GM21390 (cell line): Measurements from ENCODE around the gene F12.
"Not testable (repeated sequence)": the region's sequence is repeated elsewhere in the genome, so short reads cannot be mapped to it uniquely, and the experiment has no call there.

Experiments used
- ATAC-seq: cut with Tn5 transposase; IDR thresholded peaks from one replicate; pipeline ENCODE4 v1.9.1; 2021; ENCODE audit not compliant: unreplicated experiment

The F12 gene

DNA sequence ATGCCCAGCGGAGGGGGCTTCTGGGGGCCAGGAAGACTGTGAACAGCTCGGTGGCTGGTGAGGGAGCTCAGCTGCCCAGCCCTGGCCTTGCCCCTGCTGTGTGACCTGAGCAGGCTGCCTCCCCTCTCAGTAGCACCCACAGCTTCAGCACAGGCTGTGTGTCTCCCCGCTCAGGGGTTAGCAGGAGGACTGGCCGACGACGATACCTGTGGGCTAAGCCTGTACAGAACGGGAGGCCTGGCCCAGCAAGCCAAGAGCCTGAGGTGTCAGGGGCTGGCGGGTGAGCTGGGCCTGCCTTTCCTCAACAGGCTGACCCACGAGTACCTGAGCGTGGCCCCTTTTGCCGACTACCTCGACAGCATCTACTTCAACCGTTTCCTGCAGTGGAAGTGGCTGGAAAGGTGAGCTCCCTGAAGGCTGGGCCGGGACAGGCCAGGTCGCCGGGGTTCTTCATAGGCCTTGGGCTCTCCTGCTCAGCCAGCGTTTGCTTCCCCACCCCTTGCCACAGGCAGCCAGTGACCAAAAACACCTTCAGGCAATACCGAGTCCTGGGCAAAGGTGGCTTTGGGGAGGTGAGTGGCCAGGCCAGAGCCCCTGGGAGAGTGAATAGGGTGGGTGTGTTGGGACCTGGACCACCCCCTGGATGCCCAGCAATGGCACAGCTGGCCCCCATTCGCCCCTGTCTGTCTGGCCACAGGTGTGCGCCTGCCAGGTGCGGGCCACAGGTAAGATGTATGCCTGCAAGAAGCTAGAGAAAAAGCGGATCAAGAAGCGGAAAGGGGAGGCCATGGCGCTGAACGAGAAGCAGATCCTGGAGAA, 23.7 kb upstream of the F12 start:
- no peak for ATAC-seq

DNA sequence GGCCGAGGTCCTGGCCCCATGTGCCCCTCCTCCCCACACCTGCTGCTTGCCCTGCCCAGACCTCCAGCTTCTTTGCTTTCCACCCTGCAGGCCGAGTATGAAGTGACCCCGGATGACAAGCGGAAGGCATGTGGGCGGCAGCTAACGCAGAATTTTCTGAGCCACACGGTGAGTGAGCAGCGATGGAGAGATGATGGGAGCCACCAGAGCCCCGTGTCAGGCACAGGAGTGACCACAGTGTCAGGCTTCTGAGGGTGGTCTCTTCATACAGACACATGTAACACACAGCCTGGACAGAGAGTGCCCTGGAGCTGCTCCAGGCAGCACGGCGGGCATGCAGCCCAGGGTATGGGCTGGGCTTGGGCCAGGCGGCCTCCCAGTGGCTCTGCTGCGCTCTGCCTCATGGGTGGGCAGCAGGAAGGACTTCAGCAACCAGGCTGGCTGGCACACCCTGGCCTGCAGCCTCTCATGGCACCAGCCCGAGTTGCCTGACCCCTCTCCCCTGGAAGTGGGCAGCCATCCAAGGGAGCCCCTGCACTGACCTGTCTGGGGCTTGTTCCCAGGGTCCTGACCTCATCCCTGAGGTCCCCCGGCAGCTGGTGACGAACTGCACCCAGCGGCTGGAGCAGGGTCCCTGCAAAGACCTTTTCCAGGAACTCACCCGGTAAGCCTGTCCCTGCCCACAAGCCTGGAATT, 22.9 kb upstream of the F12 start:
- ATAC-seq, result peak; percentile 1

DNA sequence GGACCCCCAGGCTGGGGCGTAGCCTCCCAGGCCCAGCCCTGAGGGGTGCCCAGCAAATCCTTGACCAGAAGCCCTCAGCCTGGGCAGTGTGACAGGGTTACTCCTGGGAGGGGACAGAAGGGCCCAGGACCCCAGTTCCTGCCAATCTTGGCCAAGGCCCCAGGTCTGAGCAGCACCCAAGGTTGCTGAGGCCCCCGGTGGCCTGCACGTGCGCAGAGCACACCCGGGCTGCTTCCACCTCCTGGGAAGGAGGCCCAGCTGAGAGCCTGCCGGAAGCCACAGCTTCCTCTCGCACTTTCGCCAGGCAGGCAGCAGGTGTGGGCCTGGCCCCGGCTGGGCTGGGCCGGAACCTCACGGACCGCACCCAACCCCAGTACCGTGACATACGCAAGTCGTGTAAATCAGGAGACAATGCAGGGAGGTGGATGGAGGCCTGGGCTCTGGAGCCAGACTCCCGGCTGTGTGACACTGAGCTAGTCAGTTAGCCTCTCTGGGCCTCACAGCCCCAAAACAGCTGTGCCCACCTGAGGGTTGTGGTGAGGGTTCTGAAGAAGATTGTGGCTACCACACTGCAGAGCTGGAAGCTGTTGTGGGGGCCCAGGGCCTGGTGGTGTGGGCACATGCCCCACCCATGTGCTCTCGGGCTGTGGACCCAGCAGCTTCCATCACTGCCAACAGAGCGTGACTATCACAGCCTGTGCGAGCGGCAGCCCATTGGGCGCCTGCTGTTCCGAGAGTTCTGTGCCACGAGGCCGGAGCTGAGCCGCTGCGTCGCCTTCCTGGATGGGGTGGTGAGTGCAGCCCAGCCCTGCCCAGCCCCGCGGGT, 22.2 kb upstream of the F12 start:
- ATAC-seq, result peak; percentile 45

DNA sequence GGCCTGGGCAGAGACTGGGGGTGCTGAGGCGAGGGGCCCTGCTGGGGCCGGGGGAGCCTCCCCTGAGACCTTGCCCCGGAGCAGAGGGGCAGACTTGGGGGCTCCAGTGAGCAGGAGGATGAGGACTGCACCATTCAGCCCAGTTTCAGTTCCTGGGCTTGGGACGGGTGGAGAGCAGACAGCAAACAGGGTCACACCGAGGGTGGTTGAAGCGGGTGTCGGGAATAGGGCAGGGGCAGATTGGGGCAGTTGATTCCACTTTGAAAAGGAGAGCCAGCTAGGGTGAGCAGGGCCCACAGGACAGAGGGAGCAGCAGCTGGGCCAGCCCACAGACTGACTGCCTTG, 21.6 kb upstream of the F12 start:
- no peak for ATAC-seq

DNA sequence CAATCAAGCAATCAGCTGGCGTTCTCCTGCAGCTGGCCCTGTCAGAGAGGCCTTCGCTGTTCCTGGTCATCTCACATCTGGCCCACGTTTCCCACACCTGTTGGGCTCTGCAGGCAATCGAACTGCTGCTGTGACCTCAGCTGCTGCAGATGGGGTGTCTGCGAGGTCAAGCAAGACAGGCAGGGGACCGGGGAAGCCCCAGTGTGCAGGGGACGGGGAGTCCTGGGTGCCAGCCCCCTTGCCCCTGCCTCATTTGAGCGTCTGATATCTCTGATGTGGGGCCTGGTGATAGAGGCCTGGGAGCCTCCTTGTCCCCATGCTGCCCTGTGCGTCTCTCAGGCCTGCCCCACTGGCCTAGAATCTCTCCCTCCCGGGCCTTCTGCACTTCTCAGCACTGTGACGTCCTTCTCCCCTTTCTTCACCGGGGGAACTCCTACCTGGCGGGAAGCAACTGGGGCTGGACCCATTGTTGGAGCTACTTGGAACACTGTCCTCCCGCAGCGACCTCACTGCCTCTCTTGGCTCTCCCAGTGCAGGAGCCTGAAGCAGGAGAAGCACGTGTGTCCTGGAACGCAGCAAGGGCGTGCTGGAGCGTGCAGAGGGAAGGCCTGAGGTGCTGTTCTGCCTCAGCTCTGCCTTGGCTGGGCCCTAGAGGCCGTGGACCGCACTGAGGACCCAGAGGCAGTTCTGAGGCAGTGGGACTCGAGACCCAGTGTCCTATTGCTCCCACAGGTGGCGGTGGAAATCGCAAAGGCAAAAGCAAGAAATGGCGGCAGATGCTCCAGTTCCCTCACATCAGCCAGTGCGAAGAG, 21.0 kb upstream of the F12 start:
- ATAC-seq, result no peak

DNA sequence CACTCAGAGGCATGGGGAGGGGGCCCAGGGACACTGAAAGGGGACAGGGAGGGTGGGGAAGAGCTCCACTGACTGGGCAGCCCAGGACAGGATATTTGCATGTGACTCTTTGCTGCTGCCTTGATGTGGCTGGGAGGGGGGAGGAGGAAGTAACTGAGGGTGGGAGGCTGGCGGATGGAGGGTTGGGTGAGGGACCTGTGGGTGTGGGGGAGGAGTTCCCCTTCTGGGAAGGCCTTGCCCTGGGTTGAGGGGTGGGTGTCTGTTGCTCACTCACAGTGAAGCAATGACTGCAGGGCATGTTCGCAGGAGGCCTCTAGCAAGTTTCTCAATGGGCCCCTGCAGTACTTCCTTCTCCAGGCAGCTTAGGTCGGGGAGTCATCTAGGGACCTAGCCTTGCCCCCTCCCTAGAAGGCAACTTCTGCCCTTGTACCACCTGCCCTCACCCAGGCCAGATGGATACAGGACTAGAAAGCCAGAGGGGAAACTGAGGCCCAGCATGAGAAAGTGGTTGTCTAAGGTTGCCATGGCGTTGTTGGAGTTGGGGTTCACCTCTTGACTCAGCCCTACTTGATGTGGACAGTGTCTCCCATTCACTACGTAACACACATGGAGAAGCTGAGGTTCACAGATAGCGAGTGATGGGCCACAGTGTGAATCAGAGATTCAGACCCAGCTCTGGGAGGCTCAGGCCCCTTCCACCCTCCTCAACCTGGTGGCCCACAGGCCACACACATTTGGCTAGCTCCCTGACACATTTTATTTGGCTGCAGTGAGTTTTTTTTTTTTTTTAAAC, 20.1 kb upstream of the F12 start:
- no peak for ATAC-seq

DNA sequence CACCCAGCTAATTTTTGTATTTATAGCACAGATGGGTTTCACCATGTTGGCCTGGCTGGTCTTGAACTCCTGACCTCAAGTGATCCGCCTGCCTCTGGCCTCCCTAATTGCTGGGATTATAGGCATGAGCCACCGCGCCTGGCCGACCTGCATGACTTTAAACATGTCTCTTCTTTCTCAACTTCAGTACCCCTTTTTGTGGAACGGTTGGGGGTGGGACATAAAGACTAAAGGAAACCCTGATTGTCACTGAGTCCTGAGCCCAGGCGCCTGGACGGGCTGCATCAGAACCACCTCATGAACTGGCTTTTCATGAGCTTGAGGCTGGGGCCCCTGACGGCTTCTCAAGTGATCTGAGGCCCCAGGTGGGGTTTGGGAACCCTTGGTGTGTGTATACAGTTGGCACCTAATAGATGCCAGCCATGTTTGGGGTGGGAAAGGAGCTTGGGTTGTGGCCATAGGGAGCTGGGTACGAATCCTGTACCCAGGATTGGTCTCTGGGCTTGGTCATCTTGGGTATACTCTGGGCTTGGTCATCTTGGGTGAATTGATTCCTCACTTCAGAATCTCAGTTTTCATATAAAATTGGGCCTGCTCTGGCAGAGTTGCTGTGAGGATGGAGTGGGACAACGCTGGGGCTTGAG, 19.3 kb upstream of the F12 start:
- no peak for ATAC-seq

DNA sequence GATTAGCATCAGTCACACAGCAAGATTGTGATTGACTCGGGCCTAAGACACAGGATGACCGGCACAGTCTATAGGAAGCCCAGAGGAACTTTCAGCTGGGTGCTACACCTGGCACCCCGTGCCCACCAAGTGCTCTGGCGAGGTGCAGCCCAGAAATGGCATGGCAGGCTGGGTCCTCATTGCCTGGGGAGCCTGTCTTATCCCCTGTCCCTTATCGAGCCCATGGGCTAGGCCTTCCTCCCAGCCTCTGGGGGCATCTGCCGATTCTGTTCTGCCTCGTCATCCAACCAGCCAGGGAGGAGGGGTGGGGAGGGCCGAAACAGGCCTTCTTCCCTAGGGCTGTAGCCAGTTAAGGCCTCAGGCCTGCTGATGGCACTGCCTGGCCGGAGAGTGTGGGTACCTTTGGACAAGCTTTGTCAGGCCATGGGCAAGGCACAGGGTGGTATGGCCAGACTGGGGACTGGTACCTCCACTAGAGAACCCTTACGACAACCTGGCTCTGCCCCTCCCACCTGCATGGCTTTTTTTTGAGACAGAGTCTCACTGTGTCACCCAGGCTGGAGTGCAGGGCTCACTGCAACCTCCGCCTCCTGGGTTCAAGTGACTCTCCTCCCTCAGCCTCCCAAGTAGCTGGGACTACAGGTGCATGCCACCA, 18.7 kb upstream of the F12 start:
- ATAC-seq, result no peak

DNA sequence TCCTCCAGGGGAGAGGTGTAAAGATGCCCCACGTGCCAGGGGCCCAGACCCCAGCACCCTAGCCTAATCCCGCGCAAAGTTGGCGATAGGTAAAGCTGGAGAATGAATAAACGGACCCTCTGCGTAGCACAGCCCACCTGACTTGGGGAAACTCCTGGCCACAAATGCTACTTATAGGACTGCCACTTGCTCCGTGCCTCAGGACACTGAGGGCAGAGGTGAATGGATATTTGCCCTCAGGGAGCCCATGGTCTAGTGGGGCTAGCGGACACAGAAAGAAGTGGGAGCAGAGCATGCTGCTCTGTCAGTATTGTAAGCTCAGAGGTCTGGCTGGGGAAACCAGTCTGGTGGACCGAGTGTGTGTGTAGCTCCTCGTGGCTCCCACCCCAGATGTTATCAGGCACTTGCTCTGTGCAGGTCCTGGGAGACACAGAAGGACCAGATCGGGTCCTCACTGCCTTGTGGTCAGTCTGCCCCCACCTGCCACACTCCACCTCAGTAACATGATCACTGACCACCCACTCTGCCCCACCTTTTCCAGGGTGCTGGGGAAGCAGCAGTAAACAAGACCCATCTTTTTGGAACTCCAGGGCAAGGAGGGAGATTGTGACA, 18.0 kb upstream of the F12 start:
- no peak for ATAC-seq

DNA sequence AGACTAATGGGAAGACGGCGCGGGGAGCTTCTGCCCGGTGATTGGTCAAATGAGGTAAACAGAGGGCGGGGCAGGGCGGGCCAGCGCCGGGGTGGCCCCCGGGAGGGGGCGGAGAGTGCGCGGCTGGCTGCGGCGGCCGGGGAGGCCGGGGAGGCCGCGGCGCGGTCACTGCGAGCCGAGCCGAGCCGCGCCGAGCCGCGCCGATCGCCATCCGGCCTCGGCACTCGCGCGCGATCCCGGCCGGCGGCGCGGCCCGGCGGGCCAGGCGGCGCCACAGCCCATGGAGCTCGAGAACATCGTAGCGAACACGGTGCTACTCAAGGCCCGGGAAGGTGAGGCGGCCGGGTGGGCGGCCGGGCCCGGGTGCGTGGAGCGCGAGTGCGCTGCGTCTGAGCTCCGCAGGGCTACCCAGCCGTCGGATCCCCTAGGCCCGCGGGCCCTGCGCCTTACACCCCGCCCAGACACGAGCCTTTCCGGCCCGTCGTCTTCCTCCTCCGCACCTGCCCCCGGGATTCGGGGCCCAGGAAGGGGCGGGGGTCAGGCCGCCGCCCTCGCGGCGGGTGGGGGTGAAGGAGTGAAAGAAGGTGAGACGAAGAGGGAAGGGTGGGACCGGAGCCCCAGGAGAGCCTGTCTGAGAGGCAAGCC, 17.3 kb upstream of the F12 start, which contains the start of gene GRK6:
Gene GRK6 (plus strand): TSS at position 111 of the 645 bp plus-strand sequence. CDS start 170 bp downstream, at position 281.
- ATAC-seq, result peak; percentile 50

DNA sequence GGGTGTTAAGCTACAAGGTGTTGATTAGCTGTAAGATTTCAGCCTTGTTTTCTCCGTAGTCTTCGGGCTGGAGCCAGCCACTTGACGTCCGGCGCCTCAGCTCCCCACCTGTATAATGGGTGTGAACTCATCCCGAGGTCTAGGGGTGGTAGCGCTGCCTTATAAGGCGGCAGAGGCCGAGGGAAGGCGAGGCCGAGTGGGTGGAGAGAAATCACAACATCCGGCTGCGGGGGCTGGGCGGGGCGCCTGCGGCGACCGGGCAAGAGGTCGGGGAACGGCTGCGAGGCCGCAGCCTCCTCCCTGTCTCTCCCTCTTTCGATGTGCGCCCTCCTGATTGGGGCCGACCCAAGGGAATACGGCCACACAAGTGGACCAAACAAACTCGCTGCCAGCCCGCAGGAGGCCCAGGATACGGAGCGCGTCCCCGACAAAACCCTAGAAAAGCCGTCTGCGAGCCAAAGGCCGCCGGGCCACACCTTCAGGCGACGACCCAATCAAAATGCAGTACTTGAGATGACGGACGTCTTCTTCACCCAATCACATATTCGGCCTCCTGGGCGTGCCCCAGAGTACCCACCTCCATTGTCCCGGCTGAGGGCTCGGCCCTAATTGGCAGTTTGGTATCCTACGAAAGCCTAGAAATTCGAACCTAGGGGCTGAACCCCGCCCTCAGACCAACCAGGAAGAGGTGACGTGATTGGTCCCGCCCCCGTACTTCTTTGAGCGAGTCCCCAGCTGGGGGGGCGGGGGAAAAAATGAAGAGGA, 16.6 kb upstream of the F12 start:
- ATAC-seq, result peak; percentile 72

DNA sequence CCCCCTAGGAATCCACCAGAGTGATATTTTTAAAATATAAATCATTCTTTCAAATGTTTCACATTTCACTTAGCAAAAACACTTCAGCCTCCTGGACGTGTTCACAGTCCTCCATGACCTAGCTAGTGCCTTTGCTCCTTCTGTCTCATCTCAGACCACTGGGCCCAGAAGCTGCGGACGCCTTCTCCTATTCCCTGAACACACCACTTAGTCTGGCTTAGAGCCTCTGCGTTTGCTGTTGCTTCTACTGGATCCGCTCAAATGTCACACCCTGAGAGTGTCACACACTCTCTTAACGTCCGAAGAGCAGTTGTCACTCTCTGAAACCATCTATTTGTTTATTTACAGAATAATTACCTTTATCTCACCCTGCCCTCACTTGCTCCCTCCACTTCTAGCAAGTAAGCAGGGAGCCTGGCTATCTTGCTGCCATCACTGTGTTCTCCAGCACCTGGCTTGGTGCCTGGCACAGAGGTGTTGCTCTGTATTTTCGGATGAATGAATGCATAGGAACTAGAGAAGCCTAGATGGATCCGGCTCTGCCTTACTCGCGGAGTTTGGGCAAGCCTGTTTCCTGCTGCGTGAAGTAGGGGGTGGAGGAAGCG, 15.9 kb upstream of the F12 start:
- no peak for ATAC-seq

DNA sequence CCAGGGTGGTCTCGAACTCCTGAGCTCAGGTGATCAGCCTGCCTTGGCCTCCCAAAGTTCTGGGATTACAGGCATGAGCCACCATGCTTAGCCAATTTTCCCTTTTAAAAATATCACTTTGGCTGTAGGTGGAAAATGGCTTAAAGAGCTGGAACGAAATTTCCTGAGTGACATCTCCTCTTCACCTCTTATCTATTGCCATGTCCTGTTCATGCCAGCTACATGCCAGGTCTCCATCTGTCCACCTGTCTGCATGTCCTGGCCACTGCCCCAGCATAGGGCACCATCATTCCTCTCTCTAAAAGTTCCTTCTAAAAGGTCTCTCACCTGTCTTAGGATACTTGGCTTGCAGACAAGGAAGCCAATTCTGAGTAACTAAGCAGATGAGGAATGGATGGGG, 14.3 kb upstream of the F12 start:
- no peak for ATAC-seq

DNA sequence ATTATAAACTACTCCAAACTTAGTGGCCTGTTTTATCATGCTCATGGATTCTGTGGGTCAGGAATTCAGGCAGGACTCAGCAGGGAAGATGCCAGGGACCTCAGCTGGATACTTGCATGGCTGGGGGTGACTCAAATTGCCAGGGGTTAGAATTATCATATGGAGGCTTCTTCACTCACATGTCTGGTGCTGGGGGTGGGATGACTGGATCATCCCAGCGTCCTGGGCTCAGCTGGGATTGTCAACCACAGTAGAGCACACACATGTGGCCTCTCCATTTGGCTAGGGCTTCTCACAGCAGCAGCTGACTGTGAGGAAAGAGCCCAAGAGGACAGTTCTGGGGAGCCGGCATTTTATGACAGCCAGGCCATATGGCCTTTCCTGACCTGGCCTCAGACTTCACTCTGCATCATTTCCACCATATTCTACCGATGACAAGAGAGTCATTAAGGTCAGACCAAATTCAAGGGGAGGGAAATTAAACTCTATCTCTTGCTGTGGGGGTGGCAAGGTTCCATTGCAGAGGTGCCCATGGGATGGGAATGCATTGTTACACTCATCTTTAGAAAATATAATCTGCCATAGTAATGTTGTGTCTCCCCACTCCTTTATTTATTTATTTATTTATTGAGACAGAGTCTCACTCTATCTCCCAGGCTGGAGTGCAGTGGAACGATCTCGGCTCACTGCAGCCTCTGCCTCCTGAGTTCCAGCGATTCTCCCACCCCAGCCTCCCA, 11.9 kb upstream of the F12 start:
- ATAC-seq, result no peak

DNA sequence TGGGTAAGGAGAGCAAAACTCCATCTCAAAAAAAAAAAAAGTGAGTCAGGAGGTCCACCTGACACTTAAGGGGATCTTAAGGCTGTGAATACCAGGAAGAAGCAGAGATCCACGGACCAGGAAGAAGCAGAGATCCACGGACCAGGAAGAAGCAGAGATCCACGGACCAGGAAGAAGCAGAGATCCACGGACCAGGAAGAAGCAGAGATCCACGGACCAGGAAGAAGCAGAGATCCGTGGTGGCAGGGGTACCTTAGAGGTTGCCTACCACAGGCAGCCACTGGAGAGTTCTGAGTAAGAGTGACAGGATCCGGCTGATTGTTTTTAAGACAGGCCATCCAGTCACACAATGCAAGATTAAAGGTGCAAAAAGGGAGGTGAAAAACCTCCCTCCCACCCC, 11.1 kb upstream of the F12 start:
- not testable (repeated sequence) for ATAC-seq

DNA sequence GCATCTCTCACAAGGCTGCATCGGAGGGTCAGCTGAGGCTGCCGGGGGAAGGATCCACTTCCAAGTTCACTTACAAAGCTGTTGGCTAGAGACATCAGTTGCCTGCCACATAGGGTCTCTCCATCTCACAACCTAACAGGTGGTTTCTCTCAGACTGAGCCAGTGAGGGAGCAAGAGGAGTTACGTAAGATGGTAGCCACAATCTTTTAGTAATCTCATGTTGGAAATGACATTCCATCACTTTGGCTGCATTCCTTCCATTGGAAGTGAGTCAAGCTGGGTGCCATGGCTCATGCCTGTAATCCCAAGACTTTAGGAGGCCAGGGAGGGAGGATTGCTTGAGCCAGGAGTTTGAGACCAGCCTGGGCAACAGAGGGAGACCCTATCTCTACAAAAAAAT, 9.7 kb upstream of the F12 start:
- no peak for ATAC-seq
